GM20000 (cell line): ENCODE results near the gene RAB12.
"Not testable (repeated sequence)": the region's sequence is repeated elsewhere in the genome, so short reads cannot be mapped to it uniquely, and the experiment has no call there.

Experiments
- DNase-seq: peaks from one replicate; pipeline ENCODE4 v3.0.0; 2012; ENCODE audit warnings: low spot score
- CTCF ChIP-seq: IDR thresholded peaks from 2 replicates; pipeline ENCODE4 v1.5.1; 2012; ENCODE audit warnings: mild to moderate bottlenecking, control low read depth; ENCODE audit errors: extremely low read depth, missing control alignments

RAB12 gene

GRCh38 chr18:8631265-8631664 lies 22.0 kb downstream of the RAB12 start:
- no peak for DNase-seq
- no peak for TF ChIP-seq CTCF

GRCh38 chr18:8632386-8632785 lies 23.1 kb downstream of the RAB12 start:
- no peak for DNase-seq
- no peak for TF ChIP-seq CTCF

GRCh38 chr18:8634508-8634907 lies 25.3 kb downstream of the RAB12 start:
- DNase-seq, result no peak
- no peak for TF ChIP-seq CTCF

GRCh38 chr18:8635087-8635486 lies 25.9 kb downstream of the RAB12 start:
- TF ChIP-seq CTCF, result no peak

GRCh38 chr18:8639762-8640161 lies 30.5 kb downstream of the RAB12 start:
- TF ChIP-seq CTCF, result no peak

More at GRCh38 chr18:8635087-8635486, 25.9 kb downstream of the RAB12 start:
- DNase-seq, result no peak

GRCh38 chr18:8643326-8643878 lies 34.2 kb downstream of the RAB12 start:
- no peak for TF ChIP-seq CTCF
- DNase-seq, result no peak

More at GRCh38 chr18:8639762-8640161, 30.5 kb downstream of the RAB12 start:
- DNase-seq, result no peak

GRCh38 chr18:8647359-8647758 lies 38.1 kb downstream of the RAB12 start:
- TF ChIP-seq CTCF, result peak; percentile 18
- DNase-seq, result not testable (repeated sequence)

GRCh38 chr18:8651478-8652261 lies 42.4 kb downstream of the RAB12 start:
- DNase-seq, result not testable (repeated sequence)
